GM18873 (cell line): ENCODE measurements around the gene NBPF12.
"Not testable (repeated sequence)": the region's sequence is repeated elsewhere in the genome, so short reads cannot be mapped to it uniquely, and the experiment has no call there.

ENCODE experiments used
- ATAC-seq: cut with Tn5 transposase; IDR thresholded peaks from one replicate; pipeline ENCODE4 v1.9.1; 2021; ENCODE audit warnings: mild to moderate bottlenecking, moderate library complexity, moderate number of reproducible peaks; ENCODE audit not compliant: unreplicated experiment, low FRiP score

NBPF12 gene

DNA sequence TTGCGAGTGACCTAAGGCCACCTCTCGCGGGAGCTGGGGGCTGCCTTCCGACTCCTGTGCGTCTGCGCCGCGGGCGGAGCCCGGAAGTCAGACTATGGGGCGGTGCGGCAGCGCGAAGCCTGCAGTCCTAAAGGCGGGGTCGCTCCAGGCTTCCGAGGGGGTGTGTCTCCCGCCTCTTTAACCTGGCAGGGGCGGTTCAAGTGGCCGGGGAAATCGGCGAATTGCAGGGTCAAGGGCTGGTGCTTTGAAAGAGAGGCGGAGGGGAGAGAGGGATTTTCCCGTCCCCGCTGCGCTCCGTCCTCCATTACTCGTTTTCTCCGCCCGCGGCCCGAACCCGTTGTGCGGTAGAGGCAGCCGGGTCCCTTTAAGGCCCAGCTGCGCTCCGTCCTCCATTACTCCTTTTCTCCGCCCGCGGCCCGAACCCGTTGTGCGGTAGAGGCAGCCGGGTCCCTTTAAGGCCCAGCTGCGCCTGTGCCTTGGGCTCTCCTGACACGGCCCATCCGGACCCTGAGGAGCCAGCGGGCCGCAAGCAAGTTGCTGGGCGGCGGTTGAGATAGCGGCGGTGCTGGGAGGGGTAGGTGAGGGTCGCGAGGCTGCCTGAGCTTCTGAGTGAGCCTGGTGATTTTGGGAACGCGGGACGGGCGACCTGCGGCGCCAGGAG lies at the start of gene NBPF12:
TSS of gene NBPF12 (plus strand) at position 83 of the 661 bp plus-strand sequence. CDS start 21,820 bp downstream, outside the sequence.
- ATAC-seq, result peak; percentile 54

DNA sequence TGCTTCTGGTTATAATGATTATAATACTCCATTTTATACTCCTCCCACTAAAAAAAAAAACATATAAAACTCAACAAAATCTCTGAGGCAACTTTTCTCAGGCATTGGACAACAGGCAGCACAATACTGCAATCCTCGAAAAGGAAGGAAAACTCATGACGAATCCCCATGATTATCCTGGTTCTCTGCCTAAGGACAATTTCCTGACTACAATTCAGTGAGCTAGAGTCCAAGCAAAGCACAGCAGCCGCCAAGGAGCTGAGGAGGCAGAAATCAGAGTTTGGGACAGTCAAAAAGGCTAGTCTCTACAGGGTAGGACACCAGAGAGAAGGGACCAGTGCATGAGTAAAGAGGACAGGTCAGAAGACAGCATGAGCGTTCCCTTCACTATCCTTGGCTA lies 46.8 kb upstream of the NBPF12 start:
- ATAC-seq, result not testable (repeated sequence)

GRCh38 chr1:146892331-146892730 lies 45.8 kb upstream of the NBPF12 start:
- ATAC-seq, result not testable (repeated sequence)

DNA sequence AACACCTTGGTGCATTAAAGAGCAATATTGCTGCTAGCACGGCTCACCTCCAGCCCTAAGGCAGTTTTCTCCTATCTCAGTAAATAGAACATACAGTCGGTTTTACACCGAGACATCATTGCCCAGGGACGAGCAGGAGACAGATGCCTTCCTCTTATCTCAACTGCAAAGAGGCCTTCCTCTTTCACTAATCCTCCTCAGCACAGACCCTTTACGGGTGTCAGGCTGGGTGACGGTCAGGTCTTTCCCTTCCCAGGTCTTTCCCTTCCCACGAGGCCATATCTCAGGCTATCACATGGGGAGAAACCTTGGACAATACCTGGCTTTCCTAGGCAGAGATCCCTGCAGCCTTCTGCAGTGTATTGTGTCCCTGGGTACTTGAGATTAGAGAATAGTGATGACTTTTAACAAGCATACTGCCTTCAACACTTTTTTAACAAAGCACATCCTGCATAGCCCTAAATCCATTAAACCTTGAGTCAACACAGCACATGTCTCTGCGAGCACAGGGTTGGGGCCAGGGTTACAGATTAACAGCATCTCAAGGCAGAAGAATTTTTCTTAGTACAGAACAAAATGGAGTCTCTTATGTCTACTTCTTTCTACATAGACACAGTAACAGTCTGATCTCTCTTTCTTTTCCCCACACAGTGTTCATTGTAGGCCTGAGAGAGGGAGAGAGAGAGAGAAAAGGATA lies 30.4 kb upstream of the NBPF12 start:
- ATAC-seq, result not testable (repeated sequence)

- ATAC-seq, result not testable (repeated sequence)
These were observed 25.1 kb upstream of the NBPF12 start for GRCh38 chr1:146912975-146913374.

DNA sequence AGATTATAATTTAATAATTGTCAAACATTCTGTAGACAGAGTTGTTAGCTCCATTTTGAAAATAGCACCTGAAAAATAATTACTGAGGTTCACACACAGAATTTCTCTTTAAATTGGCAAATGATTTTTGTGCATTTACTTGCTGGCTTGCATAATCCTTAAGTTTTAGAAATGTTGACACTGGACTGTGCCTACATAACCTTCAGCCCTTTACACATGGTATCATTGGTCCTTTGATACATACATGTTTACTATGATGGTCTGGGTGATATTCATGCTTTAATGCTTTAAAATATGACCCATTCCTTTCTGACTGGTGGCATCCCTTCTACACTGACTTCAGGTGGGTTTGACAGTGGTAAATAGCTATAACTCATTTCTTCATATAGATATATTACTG lies 17.3 kb upstream of the NBPF12 start:
- ATAC-seq, result not testable (repeated sequence)

GRCh38 chr1:146922614-146923013 lies 15.5 kb upstream of the NBPF12 start:
- not testable (repeated sequence) for ATAC-seq

DNA sequence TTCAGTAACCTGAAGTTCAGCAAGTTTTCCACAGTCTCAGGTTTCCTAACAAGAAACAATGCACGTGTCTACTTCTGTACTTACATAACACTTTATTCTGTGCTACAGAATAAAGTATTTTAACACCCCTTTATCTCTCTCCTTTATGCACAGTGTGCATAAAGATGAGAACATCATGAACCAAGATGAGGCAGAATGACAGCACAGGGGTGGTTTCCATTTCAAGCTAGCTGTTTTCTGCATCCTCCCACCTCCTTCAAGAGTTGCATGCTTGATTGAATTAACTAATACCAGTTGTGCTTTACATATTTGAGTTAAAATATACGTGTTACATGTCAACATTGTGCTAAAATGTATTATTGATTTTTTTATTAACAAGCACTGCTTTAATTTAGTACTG lies 14.0 kb upstream of the NBPF12 start:
- not testable (repeated sequence) for ATAC-seq

- ATAC-seq, result not testable (repeated sequence)
These were observed 11.7 kb upstream of the NBPF12 start for GRCh38 chr1:146926413-146926812.

DNA sequence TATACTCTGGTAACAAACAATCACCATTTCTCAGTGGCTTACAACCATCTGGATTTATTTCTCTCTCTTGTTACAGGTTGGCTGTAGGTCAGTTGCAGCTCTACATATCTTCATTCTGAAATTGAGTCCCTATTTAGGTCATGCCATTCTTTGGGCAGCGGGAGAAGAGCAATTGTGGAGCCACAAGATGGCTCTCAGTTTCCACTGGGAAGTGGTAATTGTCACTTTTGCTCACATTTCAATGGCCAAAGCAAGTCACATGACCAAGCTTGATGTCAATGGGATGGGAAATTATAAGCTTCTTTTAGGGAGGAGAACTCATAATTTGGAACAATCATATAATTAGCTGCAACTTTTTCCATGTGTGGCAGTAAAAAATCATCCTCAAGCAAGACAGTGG lies 7.9 kb upstream of the NBPF12 start:
- ATAC-seq, result not testable (repeated sequence)

- ATAC-seq, result peak; percentile 29
These were observed 3.5 kb upstream of the NBPF12 start for GRCh38 chr1:146934390-146935223.

DNA sequence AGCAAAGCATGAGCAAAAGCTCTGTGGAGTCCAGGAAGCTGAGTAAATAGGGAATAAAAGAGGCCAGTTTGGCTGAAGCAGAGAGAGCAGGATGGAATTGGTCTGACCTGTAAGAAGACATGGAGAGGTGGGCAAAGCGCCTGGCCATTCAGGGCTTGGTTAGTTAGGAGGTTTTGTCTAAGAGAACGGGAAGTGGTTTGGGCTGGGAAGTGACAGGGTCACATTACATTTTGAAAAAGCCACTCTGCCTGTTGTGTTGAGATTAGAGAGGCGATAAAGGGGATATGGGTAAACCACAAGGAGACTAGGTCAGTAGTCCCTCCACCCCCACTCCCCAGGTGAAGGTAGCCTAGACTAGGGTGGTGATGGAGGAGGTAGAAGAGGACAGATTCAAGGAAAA lies 662 bp upstream of the NBPF12 start:
- ATAC-seq, result not testable (repeated sequence)

DNA sequence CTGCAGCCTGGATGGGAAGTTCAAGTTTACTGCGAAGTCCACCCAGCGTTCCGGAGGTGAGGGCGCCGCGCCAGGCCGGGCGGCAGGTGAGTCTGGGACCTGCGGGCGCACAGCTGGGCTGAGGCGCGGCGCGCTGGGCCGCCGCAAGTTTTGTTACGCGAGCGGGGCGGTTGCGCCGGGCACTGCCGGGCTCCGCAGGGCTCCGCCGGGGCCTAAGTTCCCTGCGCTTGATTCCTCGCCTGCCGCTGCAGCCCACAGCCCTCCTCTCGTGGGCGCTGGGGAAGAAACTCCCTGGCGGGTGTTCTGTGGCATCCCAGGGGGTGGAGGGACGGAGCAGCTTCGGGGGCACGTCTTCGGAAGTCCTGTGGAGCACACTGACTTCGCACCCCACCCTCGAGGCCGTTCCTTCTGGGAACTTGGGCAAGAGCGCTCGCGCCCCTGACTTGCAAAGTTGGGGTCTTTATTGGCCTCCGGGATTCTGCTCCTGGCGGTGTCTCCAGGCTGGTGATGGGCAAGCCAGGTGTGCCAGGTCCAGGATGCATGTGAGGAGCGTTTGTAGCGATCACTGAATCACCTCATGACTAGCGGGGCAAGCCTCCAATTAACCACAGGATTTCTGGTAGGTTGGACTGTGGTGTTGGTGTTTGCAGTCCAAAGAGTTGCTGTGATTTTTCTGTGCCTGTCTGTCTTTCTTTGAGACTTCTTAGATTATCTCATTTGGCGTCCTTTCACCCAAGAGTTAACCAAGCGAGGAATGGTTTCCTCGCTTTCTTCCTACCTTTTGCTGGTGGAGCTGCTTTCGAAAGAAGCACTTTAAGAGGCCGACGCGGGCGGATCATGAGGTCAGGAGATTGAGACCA lies 1.0 kb downstream of the NBPF12 start:
- peak; percentile 39 for ATAC-seq

GRCh38 chr1:146940293-146940692 lies 2.2 kb downstream of the NBPF12 start:
- not testable (repeated sequence) for ATAC-seq

DNA sequence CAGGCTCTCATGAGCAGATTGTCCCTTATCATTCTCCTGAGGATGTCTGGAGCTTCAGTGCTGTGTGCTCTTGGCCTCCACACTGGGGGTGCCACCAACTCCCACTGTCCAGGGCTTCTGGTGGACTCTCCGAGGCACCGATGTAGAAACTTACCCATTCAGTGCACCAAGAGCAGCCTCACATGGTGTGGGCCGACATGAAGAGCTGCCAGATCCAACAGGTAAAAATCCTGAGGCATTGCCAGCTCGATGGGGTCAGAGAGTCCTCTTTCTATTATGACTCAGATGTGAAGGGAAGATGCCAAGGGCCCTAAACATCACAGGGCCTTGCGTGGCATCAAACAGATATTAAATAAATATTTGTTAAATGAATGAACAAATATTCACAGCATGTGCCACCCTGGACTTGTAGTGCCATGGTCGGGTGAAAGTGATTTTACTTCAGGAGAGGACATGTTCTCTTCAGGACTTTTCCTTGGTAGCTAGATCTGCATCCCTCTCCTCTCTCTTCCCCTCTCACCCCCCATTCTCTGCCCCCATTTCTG lies 5.3 kb downstream of the NBPF12 start:
- not testable (repeated sequence) for ATAC-seq

- not testable (repeated sequence) for ATAC-seq
These were observed 10.0 kb downstream of the NBPF12 start for GRCh38 chr1:146948127-146948526.

GRCh38 chr1:146964340-146964739 lies 26.2 kb downstream of the NBPF12 start:
- not testable (repeated sequence) for ATAC-seq

DNA sequence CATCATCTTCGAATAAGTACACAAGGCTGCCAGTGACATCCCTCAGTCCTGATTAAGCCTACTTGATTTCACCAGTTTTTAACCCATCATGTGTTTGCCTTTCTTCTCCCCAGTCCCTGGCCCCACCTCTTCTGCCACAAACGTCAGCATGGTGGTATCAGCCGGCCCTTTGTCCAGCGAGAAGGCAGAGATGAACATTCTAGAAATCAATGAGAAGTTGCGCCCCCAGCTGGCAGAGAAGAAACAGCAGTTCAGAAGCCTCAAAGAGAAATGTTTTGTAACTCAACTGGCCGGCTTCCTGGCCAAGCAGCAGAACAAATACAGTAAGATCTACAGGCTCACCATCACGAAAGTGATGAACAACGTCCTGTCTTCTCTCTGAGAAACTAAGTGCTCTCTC lies 28.2 kb downstream of the NBPF12 start:
- not testable (repeated sequence) for ATAC-seq

GRCh38 chr1:146970656-146971055 lies 32.5 kb downstream of the NBPF12 start:
- ATAC-seq, result not testable (repeated sequence)

- ATAC-seq, result not testable (repeated sequence)
These were observed 34.6 kb downstream of the NBPF12 start for GRCh38 chr1:146972681-146973080.
